GM19455 (cell line): ENCODE results near the gene SPEM1.
"Not testable (repeated sequence)": the region's sequence is repeated elsewhere in the genome, so short reads cannot be mapped to it uniquely, and the experiment has no call there.

Experiments
- ATAC-seq: cut with Tn5 transposase; IDR thresholded peaks from one replicate; pipeline ENCODE4 v1.9.1; 2021; ENCODE audit not compliant: unreplicated experiment

The SPEM1 gene

GRCh38 chr17:7467498-7467897 lies 47.4 kb downstream of the SPEM1 start:
- no peak for ATAC-seq

- no peak for ATAC-seq
Observed at GRCh38 chr17:7468290-7468689, 48.2 kb downstream of the SPEM1 start.

GRCh38 chr17:7468804-7469389 lies 48.8 kb downstream of the SPEM1 start:
- ATAC-seq: no peak

- not testable (repeated sequence) for ATAC-seq
Observed at GRCh38 chr17:7469843-7470242, 49.7 kb downstream of the SPEM1 start.

- ATAC-seq: not testable (repeated sequence)
Observed at GRCh38 chr17:7470457-7470973, 50.4 kb downstream of the SPEM1 start.
